NCI-H2081 (cell line): ENCODE results near the gene FHAD1.

Experiments used
- DNase-seq, 2 experiments: peaks; one replicate each; lab custom pipeline; 2025; lab: John Stamatoyannopoulos, UW

The FHAD1 gene

GRCh38 chr1:15326691-15327588 is 79.9 kb downstream of the FHAD1 start:
- no peak for DNase-seq

GRCh38 chr1:15328351-15329103 is 81.5 kb downstream of the FHAD1 start:
- DNase-seq, result no peak

- DNase-seq, result no peak
Observed at GRCh38 chr1:15329104-15329820, 82.2 kb downstream of the FHAD1 start.

- DNase-seq, result no peak
Observed at GRCh38 chr1:15330028-15330427, 83.0 kb downstream of the FHAD1 start.

- no peak for DNase-seq
Observed at GRCh38 chr1:15331180-15331579, 84.2 kb downstream of the FHAD1 start.

GRCh38 chr1:15331734-15332133 is 84.7 kb downstream of the FHAD1 start:
- no peak for DNase-seq

- DNase-seq, result no peak
Observed at GRCh38 chr1:15332525-15332924, 85.5 kb downstream of the FHAD1 start.

- DNase-seq, result no peak
Observed at GRCh38 chr1:15332952-15333715, 86.1 kb downstream of the FHAD1 start.

- DNase-seq, result no peak
Observed at GRCh38 chr1:15334995-15335394, 88.0 kb downstream of the FHAD1 start.

GRCh38 chr1:15336866-15337265 is 89.8 kb downstream of the FHAD1 start:
- DNase-seq, result no peak

GRCh38 chr1:15337656-15338402 is 90.8 kb downstream of the FHAD1 start:
- no peak for DNase-seq

- DNase-seq, result no peak
Observed at GRCh38 chr1:15339570-15339969, 92.5 kb downstream of the FHAD1 start.

- no peak for DNase-seq
Observed at GRCh38 chr1:15341228-15341627, 94.2 kb downstream of the FHAD1 start.

GRCh38 chr1:15341634-15342407 is 94.8 kb downstream of the FHAD1 start:
- DNase-seq, result no peak

- no peak for DNase-seq
Observed at GRCh38 chr1:15342408-15342967, 95.5 kb downstream of the FHAD1 start.

- DNase-seq, result no peak
Observed at GRCh38 chr1:15343099-15343498, 96.1 kb downstream of the FHAD1 start.

- no peak for DNase-seq
Observed at GRCh38 chr1:15343729-15344128, 96.7 kb downstream of the FHAD1 start.

GRCh38 chr1:15344380-15344779 is 97.4 kb downstream of the FHAD1 start:
- DNase-seq, result no peak

GRCh38 chr1:15344800-15345704 is 98.0 kb downstream of the FHAD1 start:
- no peak for DNase-seq
